ENCODE measurements around the gene MYO5C. TPM values are rescaled to one million over a fixed set of nuclear protein-coding genes. Genes with fewer than 3 reads are reported as not detected.

MYO5C gene
- total RNA-seq, 1 donor from 2014 or later: 74.7 TPM

GRCh38 chr15:52146261-52146660, 149.3 kb downstream of the MYO5C start:
- no peak for TF ChIP-seq CTCF (IDR thresholded peaks at IDR 0.05)
- Histone ChIP-seq H3K4me1 (no peaks in the 10 kb centered on the region), H3K4me3 (no peak overlapping the region), H3K27me3 (ENCODE audit: low read depth) (no peaks in the 10 kb centered on the region), H3K36me3 (peaks cover 34% of the 10 kb centered on the region), H3K27ac (no peak overlapping the region), H3K9me3 (no peaks in the 10 kb centered on the region)
- intact Hi-C loops (cut with DNase I): no loop called here
- ATAC-seq (no peak), DNase-seq (no peak)

GRCh38 chr15:52144656-52145178, 150.9 kb downstream of the MYO5C start:
- no peaks in the 10 kb centered on the region for H3K4me1 ChIP-seq
- H3K9me3 ChIP-seq: no peaks in the 10 kb centered on the region
- intact Hi-C loops (cut with DNase I): no loop called here
- peaks cover 21% of the 10 kb centered on the region for H3K36me3 ChIP-seq
- H3K27ac ChIP-seq: no peak overlapping the region
- no peak for DNase-seq
- no peaks in the 10 kb centered on the region for H3K27me3 ChIP-seq (ENCODE audit: low read depth)
- TF ChIP-seq CTCF (IDR thresholded peaks at IDR 0.05): no peak
- H3K4me3 ChIP-seq: no peak overlapping the region
- no peak for ATAC-seq

GRCh38 chr15:52143873-52144272, 151.7 kb downstream of the MYO5C start:
- Histone ChIP-seq H3K9me3 (no peaks in the 10 kb centered on the region), H3K36me3 (peaks cover 15% of the 10 kb centered on the region), H3K27ac (no peak overlapping the region), H3K4me3 (no peak overlapping the region), H3K4me1 (no peaks in the 10 kb centered on the region), H3K27me3 (ENCODE audit: low read depth) (no peaks in the 10 kb centered on the region)
- ATAC-seq (no peak), DNase-seq (no peak)
- TF ChIP-seq CTCF (IDR thresholded peaks at IDR 0.05): no peak
- intact Hi-C loops (cut with DNase I): no loop called here

Small RNAs within 50 kb of the gene (microRNA-seq; reads per million reads assigned to microRNA genes)
- gene MIR1266 (ENCODE audit: borderline number of aligned reads): not detected

Other genes starting within 250 kb of the MYO5C start
- not detected for gene BCL2L10, start 183.0 kb downstream of the MYO5C start, total RNA-seq
- 14.1 TPM for gene GNB5, start 104.4 kb downstream of the MYO5C start, total RNA-seq
- gene MYO5A, start 233.1 kb upstream of the MYO5C start, total RNA-seq: 36.1 TPM

All from lower lobe of right lung (tissue), 2 donors.